HG03442 (cell line): Measurements from ENCODE around the gene CAMK2B.

Experiments
- ATAC-seq: cut with Tn5 transposase; IDR thresholded peaks from one replicate; pipeline ENCODE4 v1.9.1; 2021; ENCODE audit warnings: mild to moderate bottlenecking, moderate library complexity; ENCODE audit not compliant: unreplicated experiment

Gene CAMK2B

DNA sequence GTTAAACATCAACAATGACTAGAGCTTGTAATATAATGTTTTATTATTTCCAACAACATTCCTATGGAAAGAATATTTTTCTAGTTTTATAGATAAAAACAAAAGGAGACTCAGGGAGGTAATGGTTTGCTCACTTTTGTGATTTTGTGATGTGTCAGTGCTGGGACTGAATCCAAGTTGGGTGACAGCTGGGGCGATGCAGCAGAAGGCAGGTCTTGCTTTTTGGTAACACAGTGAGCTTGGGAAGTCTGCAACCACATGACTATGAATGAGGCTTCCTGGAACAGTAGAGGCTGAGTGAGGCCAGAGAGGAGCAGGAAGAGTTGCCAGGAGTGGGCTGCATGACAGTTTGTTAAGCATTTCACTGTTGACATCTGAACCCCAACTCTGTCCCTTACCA, 129.5 kb downstream of the CAMK2B start:
- ATAC-seq, result no peak

DNA sequence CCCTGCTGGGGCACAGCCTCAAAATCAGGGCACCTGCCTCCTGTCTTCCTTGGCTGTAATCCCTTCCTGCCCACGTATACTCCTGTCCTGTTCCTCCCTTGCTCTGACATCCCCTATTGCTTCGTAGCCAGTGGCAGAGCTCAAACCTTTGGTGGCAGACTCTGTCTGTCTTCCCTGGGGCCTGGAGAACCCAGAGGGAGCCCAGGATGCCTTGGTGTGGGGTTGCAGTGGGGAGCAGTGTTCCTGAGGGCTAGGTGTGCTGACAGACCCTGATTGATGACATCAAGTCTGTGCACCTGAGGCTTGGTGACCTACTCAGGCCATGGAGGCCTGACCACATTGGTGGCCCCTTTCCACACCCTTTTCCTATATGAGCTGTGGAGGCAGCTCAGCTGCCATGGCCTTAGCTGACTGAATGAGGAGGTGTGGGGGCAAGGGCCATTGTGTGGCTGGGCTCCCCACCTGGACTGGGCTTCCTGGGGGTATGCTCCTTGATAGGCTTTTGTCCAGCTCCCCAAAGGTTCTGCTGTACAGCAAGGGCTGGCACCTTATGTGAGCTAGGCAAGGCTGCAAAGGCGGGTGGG, 130.7 kb downstream of the CAMK2B start:
- ATAC-seq, result no peak

DNA sequence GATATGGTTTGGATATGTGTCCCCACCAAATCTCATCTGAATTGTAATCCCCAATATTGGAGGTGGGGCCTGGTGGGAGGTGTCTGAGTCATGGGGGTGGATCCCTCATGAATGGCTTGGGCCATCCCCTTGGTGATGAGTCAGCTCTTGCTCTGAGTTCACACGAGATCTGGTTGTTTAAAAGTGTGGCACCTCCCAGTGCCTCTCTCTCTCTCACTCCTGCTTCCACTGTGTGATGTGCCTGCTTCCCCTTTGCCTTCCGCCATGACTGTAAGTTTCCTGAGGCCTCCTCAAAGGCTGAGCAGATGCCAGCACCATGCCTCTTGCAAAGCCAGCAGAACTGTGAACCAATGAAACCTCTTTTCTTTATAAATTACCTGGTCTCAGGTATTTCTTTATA, 131.3 kb downstream of the CAMK2B start:
- no peak for ATAC-seq

DNA sequence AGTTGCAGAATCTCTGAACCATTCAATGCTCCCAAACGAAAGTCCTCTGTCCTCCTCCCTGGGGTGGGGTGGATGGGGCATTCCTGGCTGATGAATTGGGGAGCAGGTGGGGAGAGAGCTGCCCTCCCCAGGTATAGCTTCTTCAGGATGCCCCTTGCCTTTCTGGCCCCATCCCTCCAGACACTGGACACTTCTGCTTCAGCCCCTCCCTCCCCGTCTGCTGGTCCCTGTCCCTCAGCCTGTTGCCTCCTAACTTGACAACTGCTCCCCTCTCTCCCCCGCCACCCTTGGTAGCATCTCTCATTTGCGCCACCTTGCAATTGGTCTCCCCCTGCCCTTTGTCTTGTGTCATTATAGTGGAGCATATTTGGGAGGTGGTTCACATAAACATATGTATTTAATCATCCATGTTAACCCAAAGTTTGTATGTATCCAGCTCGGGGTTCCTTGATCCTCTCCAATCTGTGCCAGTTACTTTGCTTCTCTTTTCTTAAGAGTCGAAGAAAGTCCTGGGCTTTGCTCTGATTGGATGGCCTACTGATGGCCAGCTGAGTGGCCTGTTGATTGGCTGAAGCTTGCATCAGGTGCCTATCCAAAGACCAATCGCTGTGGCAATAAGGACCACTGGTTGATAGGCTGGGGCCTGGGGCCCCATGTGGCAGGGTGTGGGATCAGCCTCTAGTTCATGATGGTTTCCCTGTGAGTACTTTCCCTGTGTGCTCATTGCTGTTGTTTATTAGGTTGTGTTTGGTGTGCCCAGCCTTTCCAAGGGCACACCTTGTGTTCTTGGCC, 132.2 kb downstream of the CAMK2B start:
- no peak for ATAC-seq

DNA sequence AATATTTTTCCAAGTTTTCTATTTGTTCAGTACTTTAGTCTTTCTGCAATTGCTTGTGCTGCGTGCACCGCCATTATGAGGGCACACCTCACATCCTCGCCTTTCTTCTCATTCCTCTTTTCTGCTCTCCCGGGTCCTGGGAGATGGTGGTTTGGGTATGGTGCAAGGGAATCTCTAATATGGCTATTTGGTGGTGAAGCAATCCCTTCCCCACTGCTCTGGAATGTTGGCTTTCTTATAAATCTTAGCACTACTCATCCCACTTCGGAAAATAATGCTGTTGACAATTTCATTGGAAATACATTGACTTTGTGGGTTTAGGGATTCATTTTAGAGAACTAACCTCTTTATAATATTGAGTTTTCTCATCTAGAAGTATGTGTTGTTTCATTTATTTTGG, 134.2 kb downstream of the CAMK2B start:
- no peak for ATAC-seq

DNA sequence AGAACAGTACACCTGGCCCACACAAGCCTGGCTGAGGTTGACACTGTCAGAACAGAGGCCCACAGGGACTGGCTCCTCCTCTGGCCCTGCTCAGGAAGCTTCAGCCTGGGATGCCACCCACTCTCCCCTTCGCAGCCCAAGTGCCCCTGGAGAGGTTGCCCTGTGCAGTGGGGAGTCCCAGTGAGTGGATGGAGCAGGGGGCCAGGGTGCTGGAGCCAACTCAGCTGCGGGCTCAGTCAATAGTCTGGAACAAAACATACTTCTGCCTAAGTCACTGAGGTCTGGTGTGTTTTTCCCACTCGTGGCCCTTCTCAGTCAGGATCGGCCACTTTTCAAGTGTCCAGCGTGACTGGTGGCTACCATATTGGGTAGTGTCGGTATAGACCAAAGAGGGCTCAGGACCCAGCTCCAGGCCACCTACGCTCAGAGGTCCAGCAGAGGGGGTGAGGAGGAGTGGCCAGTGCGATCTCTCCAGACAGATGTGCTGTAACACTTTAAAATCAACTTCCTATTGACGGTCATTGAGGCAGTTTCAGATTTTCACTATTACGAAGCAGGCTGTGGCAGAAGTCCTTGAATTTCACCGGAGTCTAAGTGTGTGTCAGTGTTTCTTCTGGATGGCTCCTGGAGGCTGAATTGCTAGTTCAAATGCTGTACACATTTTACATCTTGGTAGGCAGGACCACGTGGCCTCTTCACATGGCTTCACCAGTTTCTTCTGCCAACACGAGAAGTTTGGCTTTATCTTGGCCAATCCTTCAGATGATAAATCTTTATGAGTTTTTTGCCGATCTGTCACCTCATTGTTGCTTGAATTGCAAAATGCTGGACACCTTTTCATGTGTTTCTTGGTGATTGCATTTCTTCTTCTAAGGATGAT, 135.2 kb downstream of the CAMK2B start:
- no peak for ATAC-seq

DNA sequence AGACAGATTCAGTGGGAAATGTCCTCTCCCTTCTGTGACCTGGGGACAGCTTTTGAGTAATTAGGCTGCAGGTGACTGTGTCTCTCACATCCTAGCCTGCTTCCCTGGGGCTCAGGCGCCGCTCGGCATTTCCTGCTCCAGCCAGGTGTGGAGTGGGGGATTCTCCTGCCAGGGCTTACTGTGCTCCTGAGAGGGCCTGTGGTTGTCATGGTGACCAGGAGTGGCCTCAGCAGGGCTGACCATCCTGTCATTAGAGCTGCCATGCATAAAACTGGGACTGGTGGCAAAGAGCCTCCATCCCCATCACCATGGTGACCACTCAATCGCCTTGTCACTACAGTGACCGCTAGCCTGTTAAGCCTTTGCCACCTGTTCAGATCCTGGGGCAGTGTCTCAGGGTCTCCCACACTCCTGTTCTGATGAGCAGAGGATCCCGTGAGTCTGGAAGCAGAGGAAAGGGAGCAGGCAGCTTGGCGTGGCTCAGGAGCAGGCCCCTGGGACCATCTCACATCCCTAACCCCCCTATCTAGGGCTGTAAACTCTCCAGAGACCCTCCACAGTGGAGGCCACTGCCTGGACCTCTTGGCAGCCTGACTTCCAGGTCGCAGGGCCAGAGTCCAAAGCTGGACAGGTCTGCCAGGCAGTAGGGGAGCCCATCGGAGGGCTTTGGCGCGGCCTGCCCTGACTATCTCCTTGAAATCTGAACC, 136.0 kb downstream of the CAMK2B start, which contains the start of gene GCK:
GCK (minus strand) TSS at position 154 of the 707 bp plus-strand sequence. CDS start 486 bp downstream, outside the sequence.
- ATAC-seq, result no peak

DNA sequence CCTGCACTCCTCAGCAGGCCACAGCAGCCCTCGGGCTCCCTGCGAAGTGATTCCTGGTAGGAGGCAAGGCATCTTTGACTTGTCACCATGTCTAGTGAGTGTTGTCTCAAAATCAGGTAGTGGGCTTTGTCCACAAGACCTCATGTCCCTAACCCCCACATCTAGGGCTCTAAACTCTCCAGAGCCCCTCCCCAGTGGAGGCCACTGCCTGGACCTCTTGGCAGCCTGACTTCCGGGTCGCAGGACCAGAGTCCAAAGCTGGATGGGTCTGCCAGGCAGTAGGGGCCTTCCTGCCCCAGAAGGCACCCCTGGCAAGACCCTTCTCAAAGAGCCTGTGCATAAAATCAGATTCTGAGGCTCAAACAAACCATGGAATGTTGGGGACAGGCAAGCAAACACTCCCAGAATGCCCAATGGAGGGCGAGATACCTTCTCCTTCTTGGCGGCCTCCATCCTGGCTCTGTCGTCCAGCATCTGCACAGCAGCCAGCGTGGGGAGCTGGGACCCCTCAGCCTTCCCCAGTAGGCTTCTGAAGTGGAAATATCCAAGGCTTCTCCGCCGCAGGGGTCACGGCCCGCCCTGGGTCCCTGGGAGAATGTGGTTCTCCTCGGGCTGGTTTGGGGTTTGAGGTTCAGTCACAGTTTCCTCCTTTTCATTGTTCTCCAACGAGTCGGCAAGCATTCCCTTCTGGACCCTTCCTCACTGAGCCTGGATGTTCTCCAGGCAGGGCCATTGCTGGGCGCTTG, 136.7 kb downstream of the CAMK2B start:
- ATAC-seq, result no peak

DNA sequence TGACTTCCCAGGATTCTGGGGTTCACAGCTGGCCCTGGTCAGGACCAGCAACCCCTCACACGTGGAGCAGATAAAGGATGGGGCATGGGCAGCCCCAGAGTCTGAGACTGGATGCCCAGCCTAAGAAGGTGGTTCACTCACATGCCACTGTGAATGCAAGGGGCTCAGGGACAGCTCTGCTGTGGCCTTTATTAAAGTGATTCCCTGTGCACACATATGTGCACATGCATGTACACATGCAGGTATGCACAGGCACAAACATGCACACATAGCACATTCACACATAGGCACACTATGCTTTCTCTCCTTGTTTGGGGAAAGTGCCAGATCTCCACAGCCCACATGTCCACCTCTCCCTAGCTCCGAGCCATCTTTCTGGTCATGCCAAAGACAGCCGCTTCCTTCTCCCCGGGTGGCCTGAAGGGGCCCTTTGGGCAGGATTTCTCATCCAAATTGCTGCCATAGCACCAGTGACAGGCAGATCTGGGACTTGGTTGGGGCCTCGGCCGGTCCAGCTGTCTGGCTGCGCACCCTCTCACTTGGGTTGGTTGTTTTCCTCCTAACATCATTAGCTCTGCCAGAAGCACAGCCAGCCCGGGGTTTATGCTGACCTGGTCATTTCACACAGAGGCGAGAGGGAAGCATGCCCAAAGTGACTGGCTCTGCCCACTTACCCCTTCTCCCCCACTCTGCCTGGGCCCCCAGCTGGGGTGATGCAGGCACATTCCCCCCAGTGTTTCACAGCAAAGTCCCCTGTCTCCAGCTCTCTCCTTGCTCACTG, 137.6 kb downstream of the CAMK2B start:
- no peak for ATAC-seq

DNA sequence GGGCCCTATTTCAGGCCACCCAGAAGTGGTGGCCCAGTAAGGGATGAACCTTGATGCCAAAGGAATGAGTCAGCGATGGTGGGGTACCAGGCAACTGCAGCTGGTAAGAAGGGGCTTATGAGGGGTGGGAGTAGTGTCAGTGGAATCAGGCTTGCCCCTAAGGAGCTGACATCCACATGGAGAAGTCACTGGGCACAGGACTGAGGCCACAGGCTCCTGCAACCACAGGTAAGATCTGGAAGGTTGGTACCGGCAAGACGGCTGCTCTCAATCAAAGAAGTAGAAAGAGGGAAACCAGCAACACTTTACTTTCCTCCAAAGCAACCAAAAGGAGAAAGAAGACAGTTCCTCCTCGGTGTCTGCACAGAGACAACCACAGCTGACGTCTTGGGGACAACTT, 138.7 kb downstream of the CAMK2B start:
- no peak for ATAC-seq

DNA sequence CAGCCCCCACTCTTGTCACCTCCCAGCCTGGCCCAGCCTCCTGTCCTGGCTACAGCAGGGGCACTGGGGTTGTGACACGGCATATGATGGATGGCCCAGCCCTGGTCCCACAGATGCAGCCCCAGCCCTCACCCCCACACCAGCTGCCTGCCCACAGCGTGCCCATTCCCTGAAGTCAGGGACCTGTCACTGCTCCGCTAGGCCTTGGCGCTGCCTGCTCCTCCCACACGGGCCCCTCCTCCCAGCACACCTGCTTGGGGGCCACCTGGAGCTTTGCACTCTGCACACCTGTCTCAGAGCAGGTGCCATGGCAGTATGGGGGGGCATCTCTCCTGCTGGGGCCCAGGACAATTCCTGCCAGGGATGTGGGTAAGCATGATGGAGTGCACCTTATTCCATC, 139.7 kb downstream of the CAMK2B start:
- ATAC-seq, result no peak

DNA sequence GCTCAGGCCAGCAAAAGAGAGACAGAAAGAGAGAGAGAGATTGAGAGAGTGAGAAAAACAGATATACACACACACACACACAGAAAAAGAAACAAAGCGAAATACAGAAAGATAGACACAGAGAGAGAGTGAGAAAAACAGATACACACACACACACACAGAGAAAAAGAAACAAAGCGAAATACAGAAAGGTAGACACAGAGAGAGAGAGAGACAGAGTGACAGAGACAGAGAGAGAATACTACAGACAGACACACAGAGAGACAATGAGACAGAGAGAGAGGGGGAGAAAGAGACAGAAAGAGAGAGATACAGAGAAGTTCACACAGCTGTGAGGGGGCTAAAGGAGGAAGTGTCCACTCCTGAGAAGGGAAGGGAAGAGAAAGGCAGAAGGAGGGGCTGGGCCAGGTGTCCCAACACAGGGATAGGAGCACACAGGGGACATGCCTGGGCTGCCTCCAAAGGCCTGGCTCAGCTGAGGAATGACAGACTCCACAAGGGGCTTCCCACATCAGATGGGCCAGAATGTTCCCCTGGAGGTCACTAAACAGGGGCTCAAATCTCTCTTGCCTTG, 140.4 kb downstream of the CAMK2B start:
- ATAC-seq, result no peak

DNA sequence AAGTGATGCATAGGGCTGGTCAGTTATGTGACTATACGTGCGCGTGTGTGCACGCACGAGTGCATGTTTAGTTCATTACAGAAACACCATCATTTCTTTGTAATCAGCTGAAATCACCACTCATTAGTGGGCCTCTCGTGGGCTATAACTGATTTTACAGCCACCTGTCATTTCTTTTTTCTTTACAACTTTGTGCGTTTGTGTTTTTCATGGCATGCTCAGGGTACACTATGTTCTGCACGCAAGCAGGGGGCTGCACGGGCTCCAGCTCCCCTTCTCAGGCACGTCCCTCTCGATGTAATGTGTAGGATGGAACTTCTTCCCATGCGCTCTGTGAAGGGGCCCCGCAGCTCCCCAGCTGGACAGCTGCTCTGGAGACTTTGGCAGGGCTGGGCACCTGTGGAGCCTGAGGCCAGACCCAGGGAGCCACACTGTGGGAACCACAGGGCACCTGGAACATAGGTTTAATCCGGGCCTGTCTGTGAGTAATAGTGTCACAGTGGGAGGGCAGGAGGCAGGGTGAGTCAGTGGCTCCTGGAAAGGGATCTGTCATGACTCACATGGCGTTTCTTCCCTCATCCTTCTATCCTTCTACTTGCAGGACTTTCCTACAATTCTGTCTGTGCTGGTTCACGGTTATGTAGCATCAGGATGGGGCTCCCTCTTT, 141.1 kb downstream of the CAMK2B start:
- no peak for ATAC-seq

DNA sequence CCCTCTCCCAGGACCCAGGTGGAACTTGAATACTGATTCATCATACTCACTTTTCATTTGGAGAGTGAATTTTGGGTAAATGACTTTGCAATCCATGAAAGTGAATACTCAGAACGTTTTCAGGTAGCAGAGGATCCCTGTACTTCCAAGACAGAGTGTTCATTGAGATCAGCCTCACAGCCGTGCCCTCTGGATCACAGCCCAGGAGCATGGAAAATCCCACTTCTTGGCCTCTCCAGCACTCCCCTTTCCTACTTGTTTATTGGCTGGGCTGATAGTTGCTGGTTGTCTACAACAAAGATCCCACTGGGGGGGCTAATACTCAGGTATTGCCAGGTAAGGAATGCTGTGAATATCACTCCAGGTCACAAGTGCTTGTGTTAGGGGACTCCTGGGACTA, 142.0 kb downstream of the CAMK2B start:
- no peak for ATAC-seq

DNA sequence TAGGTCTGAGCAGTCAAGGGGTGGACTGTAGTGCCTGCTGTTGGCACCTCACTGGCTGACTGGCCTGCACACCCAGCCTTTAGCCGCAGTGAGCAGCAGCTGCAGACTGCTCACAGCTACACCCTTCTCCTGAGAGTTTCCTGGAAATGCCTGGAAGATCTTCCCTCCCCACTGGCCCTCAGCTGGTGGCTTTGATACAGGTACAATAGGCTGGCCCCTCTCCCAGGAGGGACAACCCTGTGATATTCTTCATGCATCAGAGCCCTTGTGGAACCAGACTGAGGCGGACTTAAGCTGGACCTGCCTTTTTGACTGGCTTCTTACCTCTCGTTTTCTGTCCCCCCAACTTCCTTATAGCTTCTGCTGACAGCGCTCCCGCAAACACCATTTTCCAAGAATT, 142.6 kb downstream of the CAMK2B start:
- no peak for ATAC-seq

DNA sequence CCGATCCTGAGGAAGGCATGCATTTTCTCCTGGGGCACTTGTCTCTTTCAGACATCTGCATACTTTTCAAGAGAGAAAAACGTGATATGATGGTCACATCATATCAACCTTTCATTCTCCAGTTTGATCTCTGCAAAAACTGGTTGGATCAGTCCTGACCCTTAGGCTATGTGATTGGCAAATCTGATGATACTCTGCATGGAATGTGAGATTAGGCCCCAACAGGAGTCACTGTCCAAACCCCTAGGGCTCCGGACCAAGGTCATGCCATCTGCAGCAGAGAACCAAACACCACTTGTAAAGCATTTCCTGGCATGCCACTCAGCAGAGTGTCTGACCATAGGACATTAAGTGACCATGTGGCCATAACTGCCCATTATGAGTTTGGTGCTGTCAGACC, 144.8 kb downstream of the CAMK2B start:
- ATAC-seq, result no peak

DNA sequence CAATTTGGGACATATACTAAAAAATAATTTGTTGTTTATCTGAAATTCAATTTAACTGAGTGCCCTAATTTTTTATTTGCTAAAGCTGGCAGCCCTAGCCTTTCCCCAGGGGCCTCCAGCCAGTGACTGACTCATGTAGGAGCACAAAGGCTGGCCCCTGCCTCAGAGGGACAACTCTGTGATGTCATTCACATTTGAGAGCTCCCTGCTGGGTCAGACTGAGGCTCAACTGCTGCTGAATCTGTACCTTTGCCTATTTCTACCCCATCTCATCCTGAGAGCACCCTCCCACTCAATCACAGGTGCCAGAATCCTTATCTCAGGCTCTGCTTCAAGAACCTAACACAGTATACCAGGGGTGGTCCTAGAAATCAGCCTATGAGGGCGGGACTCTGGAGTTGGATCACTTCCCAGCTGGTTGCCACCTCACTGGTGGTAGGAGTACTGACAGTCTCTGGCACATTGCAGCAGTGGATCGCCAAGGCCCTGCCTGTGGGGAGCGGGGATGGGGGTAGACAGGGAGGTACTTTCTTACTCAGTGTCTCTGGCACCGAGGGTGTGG, 147.7 kb downstream of the CAMK2B start:
- ATAC-seq, result no peak

DNA sequence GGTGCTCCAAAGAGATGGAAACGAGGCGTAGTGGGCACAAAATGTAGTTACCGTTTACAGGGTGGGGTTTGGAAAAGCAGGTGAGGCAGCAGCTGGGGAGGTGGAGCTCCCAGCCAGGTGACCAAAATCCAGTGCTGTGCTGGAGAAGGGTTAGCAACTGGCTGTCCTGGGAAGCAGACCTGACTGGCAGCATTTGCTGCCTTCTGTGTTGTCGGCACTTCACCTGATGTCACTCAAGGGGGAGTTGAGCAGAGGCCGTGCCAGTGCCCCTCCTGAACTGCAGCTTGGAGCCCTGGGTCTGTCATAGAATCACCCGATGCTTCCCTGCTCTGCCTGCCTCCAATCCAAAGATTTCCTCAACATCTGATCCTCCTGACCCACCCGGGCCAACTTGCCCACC, 148.9 kb downstream of the CAMK2B start:
- ATAC-seq, result no peak
